Measurements from ENCODE around the gene TNP2. TPM values are rescaled to one million over a fixed set of nuclear protein-coding genes. Genes with fewer than 3 reads are reported as not detected.
"Not testable (repeated sequence)": the region's sequence is repeated elsewhere in the genome, so short reads cannot be mapped to it uniquely, and the experiment has no call there.

TNP2 gene
- polyA plus RNA-seq, 1 donor: not detected

GRCh38 chr16:11224096-11224893 is 44.8 kb downstream of the TNP2 start:
- Histone ChIP-seq H3K9me3 (ENCODE audit: control insufficient read depth, low read depth, low read length) (no peaks in the 10 kb centered on the region), H3K27ac (ENCODE audit: low read length) (no peak overlapping the region), H3K36me3 (ENCODE audit: control insufficient read depth, insufficient read depth, low read length) (no peaks in the 10 kb centered on the region), H3K27me3 (ENCODE audit: control insufficient read depth, insufficient read depth, low read length) (peaks cover 5% of the 10 kb centered on the region), H3K4me1 (ENCODE audit: control insufficient read depth, insufficient read depth, low read length) (no peaks in the 10 kb centered on the region), H3K4me3 (ENCODE audit: low read length) (no peak overlapping the region)
- DNase-seq: no peak
- no CpG with 5 or more reads among the region's 24 CpGs for WGBS (ENCODE audit: insufficient coverage, low lambda C conversion rate)

- not testable (repeated sequence) for H3K27ac ChIP-seq (ENCODE audit: low read length); H3K4me3 ChIP-seq (ENCODE audit: low read length); H3K4me1 ChIP-seq (ENCODE audit: control insufficient read depth, insufficient read depth, low read length); H3K27me3 ChIP-seq (ENCODE audit: control insufficient read depth, insufficient read depth, low read length); H3K36me3 ChIP-seq (ENCODE audit: control insufficient read depth, insufficient read depth, low read length); DNase-seq; H3K9me3 ChIP-seq (ENCODE audit: control insufficient read depth, low read depth, low read length)
- no CpG with 5 or more reads among the region's 2 CpGs for WGBS (ENCODE audit: insufficient coverage, low lambda C conversion rate)
Observed at GRCh38 chr16:11220507-11220906, 48.6 kb downstream of the TNP2 start.

GRCh38 chr16:11219178-11219577 is 49.9 kb downstream of the TNP2 start:
- Histone ChIP-seq H3K27ac (ENCODE audit: low read length) (no peak overlapping the region), H3K27me3 (ENCODE audit: control insufficient read depth, insufficient read depth, low read length) (peaks cover 3% of the 10 kb centered on the region), H3K36me3 (ENCODE audit: control insufficient read depth, insufficient read depth, low read length) (no peaks in the 10 kb centered on the region), H3K9me3 (ENCODE audit: control insufficient read depth, low read depth, low read length) (no peaks in the 10 kb centered on the region), H3K4me1 (ENCODE audit: control insufficient read depth, insufficient read depth, low read length) (no peaks in the 10 kb centered on the region), H3K4me3 (ENCODE audit: low read length) (no peak overlapping the region)
- no peak for DNase-seq
- WGBS (ENCODE audit: insufficient coverage, low lambda C conversion rate): no CpG with 5 or more reads among the region's 4 CpGs

- H3K27me3 ChIP-seq (ENCODE audit: control insufficient read depth, insufficient read depth, low read length): no peaks in the 10 kb centered on the region
- H3K36me3 ChIP-seq (ENCODE audit: control insufficient read depth, insufficient read depth, low read length): no peaks in the 10 kb centered on the region
- no peak overlapping the region for H3K4me3 ChIP-seq (ENCODE audit: low read length)
- H3K9me3 ChIP-seq (ENCODE audit: control insufficient read depth, low read depth, low read length): no peaks in the 10 kb centered on the region
- WGBS (ENCODE audit: insufficient coverage, low lambda C conversion rate): no CpG with 5 or more reads among the region's 1 CpG
- no peak overlapping the region for H3K27ac ChIP-seq (ENCODE audit: low read length)
- no peaks in the 10 kb centered on the region for H3K4me1 ChIP-seq (ENCODE audit: control insufficient read depth, insufficient read depth, low read length)
- no peak for DNase-seq
Observed at GRCh38 chr16:11218604-11218962, 50.5 kb downstream of the TNP2 start.

Other genes with a start within 250 kb of the TNP2 start
- gene SOCS1, start 13.1 kb downstream of the TNP2 start, polyA plus RNA-seq: 2.9 TPM
- gene PRM3, start 4.3 kb upstream of the TNP2 start, polyA plus RNA-seq: not detected
- not detected for gene PRM2, start 7.2 kb upstream of the TNP2 start, polyA plus RNA-seq
- gene PRM1, start 12.0 kb upstream of the TNP2 start, polyA plus RNA-seq: not detected
- gene RMI2, start 76.1 kb upstream of the TNP2 start, polyA plus RNA-seq: 12.4 TPM

Measured in large intestine (tissue), 3 donors.